CD4-positive, alpha-beta T cell (primary cell): Measurements from ENCODE around the gene CNTN6. TPM values are rescaled to one million over a fixed set of nuclear protein-coding genes. Genes with fewer than 3 reads are reported as not detected.

ENCODE experiments used
- ATAC-seq: fragments of 200-7000 bp; cut with Tn5 transposase; one replicate; pipeline ENCODE4 v1.10.0; 2022; ENCODE audit warnings: mild to moderate bottlenecking; ENCODE audit not compliant: poor library complexity
- CTCF ChIA-PET: fragments of 350-600 bp; sonication (Branson Sonifier 250); formaldehyde crosslinking; loops from one replicate; lab custom pipeline; 2021; ENCODE audit warnings: antibody characterized with exemption, inconsistent platforms; lab: Charles Lee
- POLR2A ChIA-PET: fragments of 350-600 bp; sonication (Branson Sonifier 250); formaldehyde crosslinking; loops from one replicate; lab custom pipeline; 2021; ENCODE audit warnings: antibody characterized with exemption, inconsistent platforms; lab: Charles Lee
- DNase-seq, 14 experiments: peaks; one replicate each; pipeline ENCODE4 v3.0.0-alpha.2; 2013 to 2020; ENCODE audit warnings: mixed read lengths in 2 of 14
- H3K27ac ChIP-seq, 2 donors: one replicate each; pipeline versions ENCODE4 v1.5.1 to v1.7.0; 2013; ENCODE audit warnings: low read length in 2 of 2, low read depth in 1 of 2, mild to moderate bottlenecking in 1 of 2
- H3K27me3 ChIP-seq, 2 experiments: 1 replicate in 1 of 2; 2 replicates in 1 of 2; pipeline versions ENCODE4 v1.6.1 to v1.7.0; 2013; ENCODE audit warnings: low read length in 2 of 2, control low read depth in 1 of 2, mild to moderate bottlenecking in 1 of 2, moderate library complexity in 1 of 2; ENCODE audit not compliant: insufficient read depth in 2 of 2, control insufficient read depth in 1 of 2
- H3K36me3 ChIP-seq: one replicate; pipeline ENCODE4 v1.6.1; 2013; ENCODE audit warnings: low read length, control low read depth; ENCODE audit not compliant: insufficient read depth
- H3K4me1 ChIP-seq: one replicate; pipeline ENCODE4 v1.6.1; 2013; ENCODE audit warnings: low read length, control low read depth; ENCODE audit not compliant: insufficient read depth
- H3K4me3 ChIP-seq: one replicate; pipeline ENCODE4 v1.5.1; 2013; ENCODE audit warnings: mild to moderate bottlenecking, low read length, moderate library complexity
- H3K9me3 ChIP-seq, 2 experiments: 1 replicate in 1 of 2; 2 replicates in 1 of 2; pipeline versions ENCODE4 v1.6.1 to v1.7.0; 2013; ENCODE audit warnings: low read length in 2 of 2, mild to moderate bottlenecking in 2 of 2, control low read depth in 1 of 2, moderate library complexity in 1 of 2; ENCODE audit not compliant: control insufficient read depth in 1 of 2, insufficient read depth in 1 of 2
- H3K27ac Mint-ChIP-seq: one replicate; pipeline ENCODE4 v1.8.0; 2020; ENCODE audit warnings: mixed read lengths
- H3K27me3 Mint-ChIP-seq: one replicate; pipeline ENCODE4 v1.8.0; 2021; ENCODE audit warnings: mixed read lengths
- H3K36me3 Mint-ChIP-seq: one replicate; pipeline ENCODE4 v1.8.0; 2021; ENCODE audit warnings: low read depth, mixed read lengths
- H3K4me1 Mint-ChIP-seq: one replicate; pipeline ENCODE4 v1.8.0; 2021; ENCODE audit warnings: low read depth, mixed read lengths
- H3K4me3 Mint-ChIP-seq: one replicate; pipeline ENCODE4 v1.8.0; 2020; ENCODE audit warnings: mild to moderate bottlenecking, mixed read lengths
- H3K9me3 Mint-ChIP-seq: one replicate; pipeline ENCODE4 v1.8.0; 2020; ENCODE audit warnings: mixed read lengths
- CTCF ChIP-seq: fragments of 200-600 bp; IDR thresholded peaks from one replicate; pipeline ENCODE4 v1.8.0; 2022; ENCODE audit warnings: antibody characterized with exemption, mild to moderate bottlenecking
- intact Hi-C, 2 experiments: fragments of 100-400 bp; cut with DNase I in 1 of 2; cut with micrococcal nuclease in 1 of 2; formaldehyde crosslinking; loops; one replicate each; pipeline versions ENCODE4 v1.15.1 to v1.9.0; 2023 to 2025; cut with DNase I, micrococcal nuclease
- total RNA-seq, 174 experiments: library from RNA in 2 of 174; stranded (reverse) in 2 of 174; gene quantifications; one replicate each; pipeline ENCODE4 v1.2.3 and lab custom pipeline; 2021 to 2026

CNTN6 gene
- total RNA-seq, 2 experiments from 2014 or later, result not detected

DNA sequence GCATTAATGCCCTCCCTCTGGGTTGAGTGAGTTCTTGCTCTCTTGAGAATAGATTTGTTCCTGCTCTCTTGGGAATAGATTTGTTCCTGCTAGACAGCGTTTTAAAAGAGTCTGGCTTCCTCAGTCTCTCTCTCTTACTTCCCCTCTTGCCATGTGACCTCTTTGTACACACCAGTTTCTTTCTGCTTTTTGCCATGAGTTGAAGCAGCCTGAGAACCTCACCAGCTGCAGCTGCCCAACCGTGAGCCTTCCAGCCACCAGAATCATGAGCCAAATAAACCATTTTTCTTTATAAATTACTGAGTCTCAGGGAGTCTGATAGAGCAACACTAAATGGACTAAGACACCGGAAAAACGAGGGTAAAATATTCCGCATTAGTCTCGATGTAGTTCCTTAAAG is 253.6 kb downstream of the CNTN6 start:
- TF ChIP-seq CTCF, result no peak
- Mint-ChIP-seq H3K27me3 (no peaks in the 10 kb centered on the region), H3K4me1 (no peaks in the 10 kb centered on the region), H3K4me3 (no peak overlapping the region), H3K27ac (no peak overlapping the region), H3K36me3 (no peaks in the 10 kb centered on the region), H3K9me3 (no peaks in the 10 kb centered on the region)
- H3K9me3 ChIP-seq, result peaks cover 0 to 3% of the 10 kb centered on the region in 2 experiments
- no peaks in the 10 kb centered on the region for H3K36me3 ChIP-seq
- no peak overlapping the region for H3K27ac ChIP-seq
- ChIA-PET CTCF (no interaction called here), POLR2A (no interaction called here)
- no peaks in the 10 kb centered on the region for H3K4me1 ChIP-seq
- no peak overlapping the region for H3K4me3 ChIP-seq
- no peaks in the 10 kb centered on the region for H3K27me3 ChIP-seq
- intact Hi-C loops, result no loop called here
- no peak for DNase-seq
- ATAC-seq, result no peak

DNA sequence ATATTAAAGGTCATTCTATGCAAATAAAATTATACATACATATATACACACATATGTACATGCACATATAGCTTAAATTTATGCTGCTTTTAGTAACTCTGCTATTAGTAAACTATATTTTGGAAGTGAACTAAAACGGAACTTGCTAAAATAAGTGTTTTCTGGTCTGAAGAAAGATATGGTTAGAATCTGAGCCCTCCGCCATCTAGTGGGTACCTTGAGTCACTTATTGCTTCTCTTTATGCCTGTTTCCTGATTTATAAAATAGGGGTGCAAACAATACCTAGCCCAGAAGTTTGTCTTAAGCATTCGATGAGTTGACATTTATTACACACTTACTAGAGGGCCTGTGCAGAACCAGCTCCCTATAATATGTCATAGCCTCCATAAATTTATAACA is 255.7 kb downstream of the CNTN6 start:
- H3K27me3 Mint-ChIP-seq, result no peaks in the 10 kb centered on the region
- no peaks in the 10 kb centered on the region for H3K4me1 ChIP-seq
- TF ChIP-seq CTCF, result no peak
- no peak overlapping the region for H3K27ac ChIP-seq
- H3K36me3 ChIP-seq, result no peaks in the 10 kb centered on the region
- ChIA-PET CTCF (no interaction called here), POLR2A (no interaction called here)
- no peak overlapping the region for H3K27ac Mint-ChIP-seq
- intact Hi-C loops, result no loop called here
- H3K9me3 ChIP-seq, result peaks cover 0 to 3% of the 10 kb centered on the region in 2 experiments
- H3K9me3 Mint-ChIP-seq, result no peaks in the 10 kb centered on the region
- no peaks in the 10 kb centered on the region for H3K36me3 Mint-ChIP-seq
- no peaks in the 10 kb centered on the region for H3K27me3 ChIP-seq
- no peak overlapping the region for H3K4me3 Mint-ChIP-seq
- no peak for ATAC-seq
- H3K4me3 ChIP-seq, result no peak overlapping the region
- DNase-seq, result no peak
- no peaks in the 10 kb centered on the region for H3K4me1 Mint-ChIP-seq

DNA sequence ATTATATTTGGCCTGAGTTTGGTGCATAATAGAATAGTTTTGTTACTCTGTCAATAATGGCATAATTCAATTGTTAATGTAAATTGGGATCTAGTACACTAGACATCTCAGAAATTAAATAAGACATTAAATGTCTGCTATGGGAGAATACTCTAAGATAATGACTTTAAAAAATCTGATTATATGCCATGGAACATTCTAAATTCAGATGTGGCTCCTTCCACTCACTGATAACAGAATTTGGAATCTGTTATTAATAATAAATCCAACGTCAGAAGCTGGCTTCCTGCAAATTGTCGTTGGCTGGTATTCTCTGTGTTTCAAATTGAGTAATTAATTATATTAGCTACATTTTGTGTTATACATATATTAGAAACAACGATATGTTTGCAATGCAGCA is 258.1 kb downstream of the CNTN6 start:
- Histone ChIP-seq H3K36me3 (no peaks in the 10 kb centered on the region), H3K4me3 (no peak overlapping the region), H3K27ac (no peak overlapping the region), H3K27me3 (no peaks in the 10 kb centered on the region), H3K9me3 (no peaks in the 10 kb centered on the region), H3K4me1 (no peaks in the 10 kb centered on the region)
- intact Hi-C loops, result no loop called here
- no peak overlapping the region for H3K4me3 Mint-ChIP-seq
- TF ChIP-seq CTCF, result no peak
- H3K4me1 Mint-ChIP-seq, result no peaks in the 10 kb centered on the region
- ChIA-PET POLR2A (no interaction called here), CTCF (no interaction called here)
- DNase-seq (no peak), ATAC-seq (no peak)
- no peaks in the 10 kb centered on the region for H3K9me3 Mint-ChIP-seq
- H3K36me3 Mint-ChIP-seq, result no peaks in the 10 kb centered on the region
- H3K27me3 Mint-ChIP-seq, result no peaks in the 10 kb centered on the region
- H3K27ac Mint-ChIP-seq, result no peak overlapping the region
